Testis (tissue), 3 donors: ENCODE data around the gene ALDH16A1. TPM values are rescaled to one million over a fixed set of nuclear protein-coding genes. Genes with fewer than 3 reads are reported as not detected.
A peak's percentile ranks its signal among the peaks of the same experiment; 100 is the strongest.

Source experiments
- DNase-seq: peaks from one replicate; pipeline ENCODE4 v3.0.0-alpha.2; 2019
- H3K27ac ChIP-seq, 2 donors: fragments of 200-600 bp; sonication (generic); one replicate each; pipeline ENCODE4 v1.5.1; 2019
- H3K27me3 ChIP-seq: fragments of 200-600 bp; sonication (generic); one replicate; pipeline ENCODE4 v1.5.1; 2019
- H3K36me3 ChIP-seq: fragments of 200-600 bp; sonication (generic); one replicate; pipeline ENCODE4 v1.5.1; 2017; ENCODE audit warnings: low read depth; ENCODE audit errors: missing control alignments
- H3K4me1 ChIP-seq: fragments of 200-600 bp; sonication (generic); one replicate; pipeline ENCODE4 v1.5.1; 2019
- H3K4me3 ChIP-seq, 2 donors: fragments of 200-600 bp; sonication (generic); one replicate each; pipeline ENCODE4 v1.5.1; 2017 to 2019
- H3K9me3 ChIP-seq: fragments of 200-600 bp; sonication (generic); one replicate; pipeline ENCODE4 v1.5.1; 2017
- CTCF ChIP-seq, 3 experiments: fragments of 450-650 bp in 2 of 3; fragments of 200-600 bp in 1 of 3; sonication (generic) in 1 of 3; IDR thresholded peaks; one replicate each; pipeline ENCODE4 v1.5.1; 2016 to 2019; ENCODE audit warnings: antibody characterized with exemption in 3 of 3, mild to moderate bottlenecking in 2 of 3, moderate library complexity in 1 of 3
- POLR2A ChIP-seq: fragments of 450-650 bp; IDR thresholded peaks from one replicate; pipeline ENCODE4 v1.6.1; 2017; ENCODE audit warnings: antibody characterized with exemption, mild to moderate bottlenecking, moderate library complexity
- WGBS, 2 donors: methylation state at CpG; one replicate each; pipeline ENCODE4 v1.1.5; 2018; 5-methylcytosine and 5-hydroxymethylcytosine counted together
- intact Hi-C: fragments of 100-400 bp; cut with DNase I; formaldehyde crosslinking; loops from one replicate; pipeline ENCODE4 v1.15.1; 2023; ENCODE audit warnings: low total_unique reads
- polyA plus RNA-seq: library from polyadenylated mRNA; stranded (reverse); fragments of 350-450 nt; fragmentation: Illumina TruSeq; extraction: RNeasy Lipid Tissue Mini Kit (QIAGEN cat#74804); gene quantifications from one replicate; pipeline ENCODE4 v1.2.3, GENCODE V29; 2014; ENCODE audit warnings: low read depth, low replicate concordance; ENCODE audit not compliant: insufficient read depth
- total RNA-seq, 2 donors: library from RNA; depleted of rRNA; stranded (reverse); fragments of >200 nt; gene quantifications; one replicate each; pipeline ENCODE4 v1.2.3, GENCODE V29; 2016

The ALDH16A1 gene
- total and polyA plus RNA-seq, 3 donors from 2014 or later: 8.5 to 24.7 (median 22.4) TPM

- Histone ChIP-seq H3K4me1 (peaks cover 8% of the 10 kb centered on the region), H3K9me3 (no peaks in the 10 kb centered on the region), H3K36me3 (no peaks in the 10 kb centered on the region), H3K4me3 (peak overlapping the region; percentile 47 to 63), H3K27me3 (no peaks in the 10 kb centered on the region), H3K27ac (peak overlapping the region; percentile 60 to 83)
- DNase-seq: no peak
- WGBS, 2 donors: 20 to 34% methylated on average over 11 of the region's 11 CpGs
- intact Hi-C loops: no loop called here
- TF ChIP-seq POLR2A (no peak), CTCF (IDR thresholded peaks at IDR 0.05) (no peak)
Measured at GRCh38 chr19:49474542-49474924, 21.5 kb downstream of the ALDH16A1 start.

- Histone ChIP-seq H3K27ac (no peak overlapping the region), H3K4me3 (no peak overlapping the region)
- intact Hi-C loops: no loop called here
Measured at GRCh38 chr19:49475191-49475917, 22.3 kb downstream of the ALDH16A1 start.

GRCh38 chr19:49475995-49476880 is 23.2 kb downstream of the ALDH16A1 start:
- no peaks in the 10 kb centered on the region for H3K36me3 ChIP-seq
- H3K27ac ChIP-seq: no peak overlapping the region
- H3K4me3 ChIP-seq: no peak overlapping the region
- TF ChIP-seq POLR2A (no peak), CTCF (IDR thresholded peaks at IDR 0.05) (peak in 2 of 3 experiments; percentile 14 to 28)
- no peaks in the 10 kb centered on the region for H3K27me3 ChIP-seq
- no peaks in the 10 kb centered on the region for H3K4me1 ChIP-seq
- no peaks in the 10 kb centered on the region for H3K9me3 ChIP-seq
- 68 to 82% methylated on average over 22 to 25 of the region's 27 CpGs for WGBS, 2 donors
- intact Hi-C loops: no loop called here
- DNase-seq: no peak

More at GRCh38 chr19:49475191-49475917, 22.3 kb downstream of the ALDH16A1 start:
- no peaks in the 10 kb centered on the region for H3K36me3 ChIP-seq
- no peaks in the 10 kb centered on the region for H3K27me3 ChIP-seq
- WGBS, 2 donors: 70 to 71% methylated on average over 15 of the region's 15 CpGs
- DNase-seq: no peak
- TF ChIP-seq POLR2A (no peak), CTCF (IDR thresholded peaks at IDR 0.05) (no peak)
- H3K4me1 ChIP-seq: no peaks in the 10 kb centered on the region
- H3K9me3 ChIP-seq: no peaks in the 10 kb centered on the region

GRCh38 chr19:49479975-49480628 is 27.1 kb downstream of the ALDH16A1 start:
- TF ChIP-seq CTCF (IDR thresholded peaks at IDR 0.05) (no peak), POLR2A (no peak)
- no peak for DNase-seq
- intact Hi-C loops: no loop called here
- Histone ChIP-seq H3K36me3 (no peaks in the 10 kb centered on the region), H3K4me1 (no peaks in the 10 kb centered on the region), H3K4me3 (no peak overlapping the region), H3K27me3 (no peaks in the 10 kb centered on the region), H3K27ac (no peak overlapping the region), H3K9me3 (no peaks in the 10 kb centered on the region)
- WGBS, 2 donors: 94 to 95% methylated on average over 13 to 14 of the region's 14 CpGs
